LNCAP (cell line): ENCODE results near the gene ZNF772.
"Not testable (repeated sequence)": the region's sequence is repeated elsewhere in the genome, so short reads cannot be mapped to it uniquely, and the experiment has no call there.

Source experiments
- CTCF ChIP-seq: fragments of 450-650 bp; IDR thresholded peaks from 2 replicates; pipeline ENCODE4 v1.5.1; 2017; ENCODE audit warnings: mild to moderate bottlenecking

ZNF772 gene

GRCh38 chr19:57477191-57478008 is at the start of gene ZNF772:
Gene ZNF772, minus strand, starts transcription at chr19:57477566. Its CDS starts 257 bp downstream, at chr19:57477309.
- TF ChIP-seq CTCF = peak; percentile 24; the same call in 1 of the 2 replicates

- no peak for TF ChIP-seq CTCF
Observed at GRCh38 chr19:57515255-57515654, 37.9 kb upstream of the ZNF772 start.

- no peak for TF ChIP-seq CTCF
Observed at GRCh38 chr19:57512845-57513244, 35.5 kb upstream of the ZNF772 start.

- no peak for TF ChIP-seq CTCF
Observed at GRCh38 chr19:57511484-57511883, 34.1 kb upstream of the ZNF772 start.

DNA sequence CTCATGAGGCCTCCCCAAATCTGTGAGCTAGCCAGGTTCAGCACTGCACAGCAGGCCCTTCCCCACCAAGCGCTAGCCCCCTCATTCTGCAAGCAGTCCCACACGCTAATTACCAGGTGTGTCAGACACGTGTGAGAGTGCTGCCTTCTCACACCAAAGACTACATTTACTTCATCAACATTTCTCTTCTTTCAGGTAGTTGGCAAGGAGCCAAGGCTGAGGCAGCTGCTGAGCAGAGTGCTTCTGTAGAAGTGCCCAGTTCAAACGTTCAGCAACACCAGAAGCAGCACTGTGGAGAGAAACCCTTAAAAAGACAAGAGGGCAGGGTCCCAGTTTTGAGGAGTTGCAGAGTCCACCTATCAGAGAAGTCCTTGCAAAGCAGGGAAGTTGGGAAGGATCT is 28.8 kb upstream of the ZNF772 start:
- no peak for TF ChIP-seq CTCF

- not testable (repeated sequence) for TF ChIP-seq CTCF
Observed at GRCh38 chr19:57499680-57500395, 22.5 kb upstream of the ZNF772 start, which contains the start of gene ZNF773. Gene ZNF773, plus strand, starts transcription at chr19:57499938. Its CDS starts 143 bp downstream, at chr19:57500081.

- not testable (repeated sequence) for TF ChIP-seq CTCF
Observed at GRCh38 chr19:57487477-57488298, 10.3 kb upstream of the ZNF772 start, which contains the start of gene ZNF419. Gene ZNF419, plus strand, starts transcription at chr19:57487750. Its CDS starts 201 bp downstream, at chr19:57487951.
